ENCODE data around the gene FARP2.

DNA sequence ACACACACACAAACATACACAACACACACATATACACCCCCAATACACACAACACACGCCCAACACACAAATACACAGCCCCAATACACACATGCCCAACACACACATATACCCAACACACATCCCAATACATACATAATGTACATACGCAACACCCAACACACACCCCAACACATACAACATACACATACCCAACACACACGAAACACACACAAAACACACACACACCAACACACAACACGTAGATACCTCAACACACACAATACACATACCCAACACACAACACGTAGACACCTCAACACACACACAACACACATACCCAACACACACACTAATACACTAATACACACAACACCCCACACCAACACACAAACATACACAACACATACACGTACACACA, 161.2 kb downstream of the FARP2 start:
- TF ChIP-seq, protein P1, sequence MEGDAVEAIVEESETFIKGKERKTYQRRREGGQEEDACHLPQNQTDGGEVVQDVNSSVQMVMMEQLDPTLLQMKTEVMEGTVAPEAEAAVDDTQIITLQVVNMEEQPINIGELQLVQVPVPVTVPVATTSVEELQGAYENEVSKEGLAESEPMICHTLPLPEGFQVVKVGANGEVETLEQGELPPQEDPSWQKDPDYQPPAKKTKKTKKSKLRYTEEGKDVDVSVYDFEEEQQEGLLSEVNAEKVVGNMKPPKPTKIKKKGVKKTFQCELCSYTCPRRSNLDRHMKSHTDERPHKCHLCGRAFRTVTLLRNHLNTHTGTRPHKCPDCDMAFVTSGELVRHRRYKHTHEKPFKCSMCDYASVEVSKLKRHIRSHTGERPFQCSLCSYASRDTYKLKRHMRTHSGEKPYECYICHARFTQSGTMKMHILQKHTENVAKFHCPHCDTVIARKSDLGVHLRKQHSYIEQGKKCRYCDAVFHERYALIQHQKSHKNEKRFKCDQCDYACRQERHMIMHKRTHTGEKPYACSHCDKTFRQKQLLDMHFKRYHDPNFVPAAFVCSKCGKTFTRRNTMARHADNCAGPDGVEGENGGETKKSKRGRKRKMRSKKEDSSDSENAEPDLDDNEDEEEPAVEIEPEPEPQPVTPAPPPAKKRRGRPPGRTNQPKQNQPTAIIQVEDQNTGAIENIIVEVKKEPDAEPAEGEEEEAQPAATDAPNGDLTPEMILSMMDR (IDR thresholded peaks at IDR 0.05): no peak
- TF ChIP-seq POLR2A (IDR thresholded peaks at IDR 0.05): no peak

All from right lobe of liver (tissue), 4 donors.